HG03039 (cell line): ENCODE data around the gene MARVELD3.
"Not testable (repeated sequence)": the region's sequence is repeated elsewhere in the genome, so short reads cannot be mapped to it uniquely, and the experiment has no call there.

ENCODE experiments used
- ATAC-seq: cut with Tn5 transposase; IDR thresholded peaks from one replicate; pipeline ENCODE4 v1.9.1; 2021; ENCODE audit warnings: mild to moderate bottlenecking, moderate library complexity; ENCODE audit not compliant: unreplicated experiment

The MARVELD3 gene

GRCh38 chr16:71626018-71626857 is at the start of gene MARVELD3:
Gene MARVELD3, plus strand, starts transcription at chr16:71626184. Its CDS starts 46 bp downstream, at chr16:71626230.
- ATAC-seq, result no peak

GRCh38 chr16:71576971-71577370 is 49.0 kb upstream of the MARVELD3 start, which contains the start of gene TAT:
Gene TAT, minus strand, starts transcription at chr16:71577092. Its CDS starts 677 bp downstream, at chr16:71576415.
- no peak for ATAC-seq

GRCh38 chr16:71582553-71582848 is 43.5 kb upstream of the MARVELD3 start:
- ATAC-seq, result not testable (repeated sequence)

- no peak for ATAC-seq
Measured at GRCh38 chr16:71584543-71585317, 41.3 kb upstream of the MARVELD3 start.

GRCh38 chr16:71585318-71585703 is 40.7 kb upstream of the MARVELD3 start:
- no peak for ATAC-seq

GRCh38 chr16:71589334-71589733 is 36.6 kb upstream of the MARVELD3 start:
- ATAC-seq, result not testable (repeated sequence)

- ATAC-seq, result not testable (repeated sequence)
Measured at GRCh38 chr16:71590071-71590470, 35.9 kb upstream of the MARVELD3 start.

- no peak for ATAC-seq
Measured at GRCh38 chr16:71590584-71590983, 35.4 kb upstream of the MARVELD3 start.

- ATAC-seq, result no peak
Measured at GRCh38 chr16:71591917-71592316, 34.1 kb upstream of the MARVELD3 start.

GRCh38 chr16:71593048-71593999 is 32.7 kb upstream of the MARVELD3 start:
- ATAC-seq, result no peak

- ATAC-seq, result no peak
Measured at GRCh38 chr16:71594000-71594646, 31.9 kb upstream of the MARVELD3 start.

- ATAC-seq, result not testable (repeated sequence)
Measured at GRCh38 chr16:71595340-71595826, 30.6 kb upstream of the MARVELD3 start.

- ATAC-seq, result not testable (repeated sequence)
Measured at GRCh38 chr16:71598426-71598825, 27.6 kb upstream of the MARVELD3 start.

GRCh38 chr16:71600822-71601221 is 25.2 kb upstream of the MARVELD3 start:
- ATAC-seq, result no peak

- no peak for ATAC-seq
Measured at GRCh38 chr16:71609066-71609465, 16.9 kb upstream of the MARVELD3 start.

GRCh38 chr16:71610447-71610846 is 15.5 kb upstream of the MARVELD3 start:
- ATAC-seq, result no peak

GRCh38 chr16:71610936-71611871 is 14.8 kb upstream of the MARVELD3 start:
- ATAC-seq, result peak; percentile 54

- ATAC-seq, result not testable (repeated sequence)
Measured at GRCh38 chr16:71614956-71615355, 11.0 kb upstream of the MARVELD3 start.

GRCh38 chr16:71618429-71618828 is 7.6 kb upstream of the MARVELD3 start:
- ATAC-seq, result no peak
